Nephron progenitor cell (in vitro differentiated cells): ENCODE measurements around the gene MYO1H.
"Not testable (repeated sequence)": the region's sequence is repeated elsewhere in the genome, so short reads cannot be mapped to it uniquely, and the experiment has no call there.

ENCODE experiments used
- DNase-seq: peaks from one replicate; pipeline ENCODE4 v3.0.0; 2021
- H3K27ac Mint-ChIP-seq: 2 replicates; pipeline ENCODE4 v1.8.0; 2021; ENCODE audit warnings: mild to moderate bottlenecking, moderate library complexity, mixed read lengths
- H3K27me3 Mint-ChIP-seq: 2 replicates; pipeline ENCODE4 v1.8.0; 2021; ENCODE audit warnings: mild to moderate bottlenecking, low read depth, mixed read lengths; ENCODE audit not compliant: poor library complexity
- H3K36me3 Mint-ChIP-seq: 2 replicates; pipeline ENCODE4 v1.8.0; 2021; ENCODE audit warnings: low read depth, mixed read lengths
- H3K4me1 Mint-ChIP-seq: 2 replicates; pipeline ENCODE4 v1.8.0; 2021; ENCODE audit warnings: mixed read lengths
- H3K4me3 Mint-ChIP-seq: 2 replicates; pipeline ENCODE4 v1.8.0; 2021; ENCODE audit warnings: mild to moderate bottlenecking, moderate library complexity, mixed read lengths
- H3K9me3 Mint-ChIP-seq: 2 replicates; pipeline ENCODE4 v1.8.0; 2021; ENCODE audit warnings: mild to moderate bottlenecking, moderate library complexity, mixed read lengths
- CTCF ChIP-seq: fragments of 200-600 bp; sonication (generic); IDR thresholded peaks from 2 replicates; pipeline ENCODE4 v1.5.0; 2021; ENCODE audit warnings: antibody characterized with exemption

MYO1H gene

GRCh38 chr12:109436188-109436560 lies 88.5 kb downstream of the MYO1H start:
- no peak for DNase-seq
- no peak overlapping the region for H3K27ac Mint-ChIP-seq

DNA sequence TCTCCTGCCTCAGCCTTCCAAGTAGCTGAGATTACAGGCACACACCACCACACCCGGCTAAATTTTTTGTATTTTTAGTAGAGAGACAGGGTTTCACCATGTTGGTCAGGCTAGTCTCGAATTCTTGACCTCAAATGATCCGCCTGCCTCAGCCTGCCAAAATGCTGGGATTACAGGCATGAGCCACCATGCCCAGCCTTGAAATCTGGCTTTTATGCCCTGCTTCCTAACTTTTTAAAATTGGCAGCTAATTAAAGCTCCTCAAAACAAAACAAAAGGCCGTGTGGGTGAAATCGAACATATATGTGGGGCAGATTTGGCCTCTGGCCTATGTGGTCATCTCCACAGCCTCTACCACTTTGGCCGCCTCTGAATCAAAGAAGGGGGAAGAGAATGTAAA lies 91.5 kb downstream of the MYO1H start:
- H3K27me3 Mint-ChIP-seq, result peaks cover 3% of the 10 kb centered on the region
- no peak overlapping the region for H3K27ac Mint-ChIP-seq
- H3K36me3 Mint-ChIP-seq, result no peaks in the 10 kb centered on the region
- no peak overlapping the region for H3K4me3 Mint-ChIP-seq
- no peaks in the 10 kb centered on the region for H3K9me3 Mint-ChIP-seq
- DNase-seq, result no peak
- H3K4me1 Mint-ChIP-seq, result peaks cover 19% of the 10 kb centered on the region
- TF ChIP-seq CTCF, result no peak

More at GRCh38 chr12:109436188-109436560, 88.5 kb downstream of the MYO1H start:
- no peaks in the 10 kb centered on the region for H3K36me3 Mint-ChIP-seq
- H3K27me3 Mint-ChIP-seq, result peaks cover 3% of the 10 kb centered on the region
- H3K4me1 Mint-ChIP-seq, result peaks cover 36% of the 10 kb centered on the region
- no peak for TF ChIP-seq CTCF
- no peaks in the 10 kb centered on the region for H3K9me3 Mint-ChIP-seq
- H3K4me3 Mint-ChIP-seq, result no peak overlapping the region

DNA sequence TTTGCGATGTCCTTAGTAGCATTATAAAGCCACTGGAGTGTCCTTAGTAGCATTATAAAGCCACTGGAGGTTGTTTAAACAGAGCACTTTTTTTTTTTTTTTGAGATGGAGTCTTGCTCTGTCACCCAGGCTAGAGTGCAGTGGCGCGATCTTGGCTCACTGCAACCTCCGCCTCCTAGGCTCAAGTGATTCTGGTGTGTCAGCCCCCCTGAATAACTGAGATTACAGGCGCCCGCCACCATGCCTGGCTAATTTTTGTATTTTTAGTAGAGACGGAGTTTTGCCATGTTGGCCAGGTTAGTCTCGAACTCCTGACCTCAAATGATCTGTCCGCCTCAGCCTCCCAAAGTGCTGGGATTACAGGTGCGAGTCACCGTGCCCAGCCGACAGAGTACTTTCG lies 92.3 kb downstream of the MYO1H start:
- DNase-seq, H3K27me3 Mint-ChIP-seq, H3K36me3 Mint-ChIP-seq, H3K27ac Mint-ChIP-seq, H3K9me3 Mint-ChIP-seq, H3K4me3 Mint-ChIP-seq: not testable (repeated sequence)
- H3K4me1 Mint-ChIP-seq, result peaks cover 14% of the 10 kb centered on the region

DNA sequence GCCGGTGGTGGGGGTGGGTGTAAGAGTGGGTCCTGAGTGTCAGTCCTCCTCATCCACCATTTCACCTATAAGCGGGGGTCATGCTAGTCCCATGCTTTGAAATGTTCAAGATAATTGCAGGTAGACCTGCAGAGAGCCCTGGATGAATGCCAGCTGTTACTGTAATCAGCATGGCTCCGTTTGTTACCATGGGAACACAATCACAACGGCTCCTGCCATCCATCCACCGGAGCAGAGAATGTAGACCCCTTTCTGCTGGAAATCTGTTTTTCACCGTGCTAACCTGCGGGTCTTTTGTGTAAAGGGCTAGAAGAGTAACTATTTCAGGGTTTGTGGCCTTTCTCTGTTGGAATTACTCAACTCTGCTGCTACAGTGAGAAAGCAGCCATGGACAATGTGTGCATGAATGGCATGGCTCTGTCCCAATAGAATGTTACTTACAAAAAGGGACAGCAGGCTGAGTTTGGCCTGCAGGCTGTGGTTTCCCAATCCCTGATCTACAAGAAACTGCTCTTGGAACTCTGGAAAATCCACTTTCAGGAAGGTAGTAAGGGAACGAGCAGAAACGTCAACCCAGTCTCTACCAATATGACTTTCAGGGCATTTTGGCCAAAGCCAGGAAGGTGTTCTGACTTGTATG lies 93.3 kb downstream of the MYO1H start:
- no peak overlapping the region for H3K4me3 Mint-ChIP-seq
- H3K27ac Mint-ChIP-seq, result peak overlapping the region; percentile 48
- peaks cover 6% of the 10 kb centered on the region for H3K4me1 Mint-ChIP-seq
- H3K36me3 Mint-ChIP-seq, result no peaks in the 10 kb centered on the region
- no peaks in the 10 kb centered on the region for H3K9me3 Mint-ChIP-seq
- TF ChIP-seq CTCF, result no peak
- DNase-seq, result no peak
- peaks cover 2% of the 10 kb centered on the region for H3K27me3 Mint-ChIP-seq

GRCh38 chr12:109443794-109444193 lies 96.1 kb downstream of the MYO1H start:
- peak overlapping the region; percentile 53 for H3K27ac Mint-ChIP-seq
- H3K4me1 Mint-ChIP-seq, result no peaks in the 10 kb centered on the region
- no peak for TF ChIP-seq CTCF
- no peak for DNase-seq
- H3K27me3 Mint-ChIP-seq, result no peaks in the 10 kb centered on the region
- no peaks in the 10 kb centered on the region for H3K9me3 Mint-ChIP-seq
- no peak overlapping the region for H3K4me3 Mint-ChIP-seq
- no peaks in the 10 kb centered on the region for H3K36me3 Mint-ChIP-seq

- Mint-ChIP-seq H3K27ac (peak overlapping the region; percentile 53), H3K27me3 (no peaks in the 10 kb centered on the region), H3K9me3 (no peaks in the 10 kb centered on the region), H3K36me3 (no peaks in the 10 kb centered on the region), H3K4me3 (no peak overlapping the region), H3K4me1 (no peaks in the 10 kb centered on the region)
- TF ChIP-seq CTCF, result no peak
- no peak for DNase-seq
Measured at GRCh38 chr12:109444259-109444658, 96.6 kb downstream of the MYO1H start.
